Measurements from ENCODE around the gene FBXO27. TPM values are rescaled to one million over a fixed set of nuclear protein-coding genes. Genes with fewer than 3 reads are reported as not detected.

FBXO27 gene
- total RNA-seq, 1 experiment from 2014 or later: 18.9 TPM

DNA sequence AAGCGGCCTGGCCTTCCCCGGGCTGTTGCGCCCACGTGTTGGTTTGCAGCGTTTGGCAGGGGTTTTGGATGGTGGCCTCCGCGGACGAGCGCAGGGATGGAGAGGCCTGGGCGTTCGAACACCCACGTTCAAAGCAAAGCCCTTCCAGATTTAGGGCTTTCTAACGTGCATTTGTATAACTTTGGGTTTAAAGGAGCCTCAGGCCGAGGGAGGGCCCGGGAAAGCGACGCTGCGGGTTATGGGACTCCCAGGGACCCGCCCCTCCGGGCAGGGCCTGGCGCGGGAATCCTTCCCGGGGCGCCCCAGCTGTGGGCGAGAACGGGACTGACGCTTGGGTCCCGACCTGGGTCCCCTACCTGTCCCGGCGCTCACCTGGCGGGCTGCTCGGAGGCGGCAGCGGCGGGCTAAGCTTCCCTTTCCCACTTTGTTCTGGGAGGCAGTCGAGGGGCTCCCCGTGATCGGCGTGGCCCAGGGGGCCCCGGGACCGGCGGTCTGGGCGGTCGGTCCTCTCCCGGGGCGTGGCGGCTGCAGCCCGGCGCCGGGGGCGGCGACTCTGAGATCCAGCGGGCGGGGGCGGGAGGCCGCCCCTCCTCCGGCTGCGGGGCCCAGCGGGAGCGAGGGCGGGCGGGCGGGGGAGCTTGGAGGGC lies 57.0 kb downstream of the FBXO27 start, which contains the start of gene FBXO17 (continued):
- TF ChIP-seq TCF7 (CRISPR knock-in tag; IDR thresholded peaks at IDR 0.05; ENCODE audit: low read depth) (no peak), ZNF263 (CRISPR knock-in tag; IDR thresholded peaks at IDR 0.05; ENCODE audit: low read depth) (no peak), JUN (CRISPR knock-in tag; IDR thresholded peaks at IDR 0.05) (no peak), SMAD3 (CRISPR knock-in tag; IDR thresholded peaks at IDR 0.05; ENCODE audit: borderline replicate concordance) (no peak), ZNF138 (CRISPR knock-in tag; conservative IDR thresholded peaks at IDR 0.05) (no peak), ZNF423 (CRISPR knock-in tag; IDR thresholded peaks at IDR 0.05) (peak; percentile 72), HMGA2 (CRISPR knock-in tag; IDR thresholded peaks at IDR 0.05) (no peak), NR2C2 (CRISPR knock-in tag; IDR thresholded peaks at IDR 0.05) (no peak)
- TF ChIP-seq, protein P1, sequence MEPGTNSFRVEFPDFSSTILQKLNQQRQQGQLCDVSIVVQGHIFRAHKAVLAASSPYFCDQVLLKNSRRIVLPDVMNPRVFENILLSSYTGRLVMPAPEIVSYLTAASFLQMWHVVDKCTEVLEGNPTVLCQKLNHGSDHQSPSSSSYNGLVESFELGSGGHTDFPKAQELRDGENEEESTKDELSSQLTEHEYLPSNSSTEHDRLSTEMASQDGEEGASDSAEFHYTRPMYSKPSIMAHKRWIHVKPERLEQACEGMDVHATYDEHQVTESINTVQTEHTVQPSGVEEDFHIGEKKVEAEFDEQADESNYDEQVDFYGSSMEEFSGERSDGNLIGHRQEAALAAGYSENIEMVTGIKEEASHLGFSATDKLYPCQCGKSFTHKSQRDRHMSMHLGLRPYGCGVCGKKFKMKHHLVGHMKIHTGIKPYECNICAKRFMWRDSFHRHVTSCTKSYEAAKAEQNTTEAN (CRISPR knock-in tag; IDR thresholded peaks at IDR 0.05): peak; percentile 28; the same call in 1 of the 2 replicates
- TF ChIP-seq, protein P2, sequence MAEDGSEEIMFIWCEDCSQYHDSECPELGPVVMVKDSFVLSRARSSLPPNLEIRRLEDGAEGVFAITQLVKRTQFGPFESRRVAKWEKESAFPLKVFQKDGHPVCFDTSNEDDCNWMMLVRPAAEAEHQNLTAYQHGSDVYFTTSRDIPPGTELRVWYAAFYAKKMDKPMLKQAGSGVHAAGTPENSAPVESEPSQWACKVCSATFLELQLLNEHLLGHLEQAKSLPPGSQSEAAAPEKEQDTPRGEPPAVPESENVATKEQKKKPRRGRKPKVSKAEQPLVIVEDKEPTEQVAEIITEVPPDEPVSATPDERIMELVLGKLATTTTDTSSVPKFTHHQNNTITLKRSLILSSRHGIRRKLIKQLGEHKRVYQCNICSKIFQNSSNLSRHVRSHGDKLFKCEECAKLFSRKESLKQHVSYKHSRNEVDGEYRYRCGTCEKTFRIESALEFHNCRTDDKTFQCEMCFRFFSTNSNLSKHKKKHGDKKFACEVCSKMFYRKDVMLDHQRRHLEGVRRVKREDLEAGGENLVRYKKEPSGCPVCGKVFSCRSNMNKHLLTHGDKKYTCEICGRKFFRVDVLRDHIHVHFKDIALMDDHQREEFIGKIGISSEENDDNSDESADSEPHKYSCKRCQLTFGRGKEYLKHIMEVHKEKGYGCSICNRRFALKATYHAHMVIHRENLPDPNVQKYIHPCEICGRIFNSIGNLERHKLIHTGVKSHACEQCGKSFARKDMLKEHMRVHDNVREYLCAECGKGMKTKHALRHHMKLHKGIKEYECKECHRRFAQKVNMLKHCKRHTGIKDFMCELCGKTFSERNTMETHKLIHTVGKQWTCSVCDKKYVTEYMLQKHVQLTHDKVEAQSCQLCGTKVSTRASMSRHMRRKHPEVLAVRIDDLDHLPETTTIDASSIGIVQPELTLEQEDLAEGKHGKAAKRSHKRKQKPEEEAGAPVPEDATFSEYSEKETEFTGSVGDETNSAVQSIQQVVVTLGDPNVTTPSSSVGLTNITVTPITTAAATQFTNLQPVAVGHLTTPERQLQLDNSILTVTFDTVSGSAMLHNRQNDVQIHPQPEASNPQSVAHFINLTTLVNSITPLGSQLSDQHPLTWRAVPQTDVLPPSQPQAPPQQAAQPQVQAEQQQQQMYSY (CRISPR knock-in tag; IDR thresholded peaks at IDR 0.05): no peak

DNA sequence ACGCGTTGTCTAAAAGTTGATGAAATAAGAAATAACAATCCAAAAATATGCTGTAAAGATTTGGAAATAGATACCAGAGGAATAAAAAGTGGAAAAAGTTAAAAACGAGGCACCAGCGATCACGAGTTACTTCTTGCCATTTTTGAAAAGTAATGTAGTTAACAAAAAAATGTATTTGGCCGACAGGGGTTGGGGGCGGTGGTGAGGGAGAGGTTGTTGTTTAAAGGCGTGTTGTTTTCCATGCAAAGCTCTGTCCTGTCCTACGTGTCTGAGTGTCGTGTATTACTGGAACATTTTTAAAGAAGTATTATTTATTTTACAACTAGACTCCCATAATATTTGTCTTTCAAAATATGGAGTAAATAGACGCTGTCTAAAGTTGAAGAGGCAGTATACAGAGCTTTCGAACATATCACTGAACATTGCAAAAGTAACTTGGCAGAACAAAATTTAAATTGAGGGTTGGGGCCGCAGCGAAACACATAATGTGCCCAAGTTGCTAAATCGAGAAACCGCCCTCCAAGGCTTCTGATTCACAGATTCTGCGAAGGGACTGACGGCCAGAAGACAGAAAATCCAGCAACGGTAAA lies 57.6 kb downstream of the FBXO27 start:
- Mint-ChIP-seq H3K9me3 (peaks cover under 1% of the 10 kb centered on the region; the same call in 1 of the 2 replicates), H3K27ac (peak overlapping the region; percentile 55), H3K4me3 (peak overlapping the region; percentile 84), H3K27me3 (ENCODE audit: low read depth) (no peaks in the 10 kb centered on the region), H3K4me1 (peaks cover 15% of the 10 kb centered on the region), H3K36me3 (peaks cover 9% of the 10 kb centered on the region; the same call in 1 of the 2 replicates)
- ATAC-seq: no peak
- no peak for DNase-seq (ENCODE audit: low spot score)
- ChIA-PET POLR2A (interaction anchor here (1.4 kb wide), 1 partner anchor 44 kb away, joined by 4 read pairs; the partner anchor contains the start of genes MRPS12 and SARS2), CTCF (interaction anchor here (0.6 to 4.5 kb wide), 10 partner anchors 13 to 1169 kb away, joined by 3 to 55 read pairs (median 14); partner anchors contain the start of genes FBXO27, MRPS12 and SARS2)
- TF ChIP-seq ZNF396 (CRISPR knock-in tag; IDR thresholded peaks at IDR 0.05; ENCODE audit: borderline replicate concordance): no peak
- no peak for TF ChIP-seq RELA (CRISPR knock-in tag; IDR thresholded peaks at IDR 0.05; ENCODE audit: borderline replicate concordance)
- TF ChIP-seq ZBTB21 (CRISPR knock-in tag; IDR thresholded peaks at IDR 0.05; ENCODE audit: borderline replicate concordance): no peak
- TF ChIP-seq GRHL2 (CRISPR knock-in tag; IDR thresholded peaks at IDR 0.05; ENCODE audit: insufficient replicate concordance, severe bottlenecking): no peak
- no peak for TF ChIP-seq IRF2 (CRISPR knock-in tag; IDR thresholded peaks at IDR 0.05; ENCODE audit: borderline replicate concordance, low read depth)
- no peak for TF ChIP-seq NR1H2 (CRISPR knock-in tag; IDR thresholded peaks at IDR 0.05)
- no peak for TF ChIP-seq EMX1 (CRISPR knock-in tag; IDR thresholded peaks at IDR 0.05)
- TF ChIP-seq NR2C2 (CRISPR knock-in tag; IDR thresholded peaks at IDR 0.05): no peak
- TF ChIP-seq, protein P3, sequence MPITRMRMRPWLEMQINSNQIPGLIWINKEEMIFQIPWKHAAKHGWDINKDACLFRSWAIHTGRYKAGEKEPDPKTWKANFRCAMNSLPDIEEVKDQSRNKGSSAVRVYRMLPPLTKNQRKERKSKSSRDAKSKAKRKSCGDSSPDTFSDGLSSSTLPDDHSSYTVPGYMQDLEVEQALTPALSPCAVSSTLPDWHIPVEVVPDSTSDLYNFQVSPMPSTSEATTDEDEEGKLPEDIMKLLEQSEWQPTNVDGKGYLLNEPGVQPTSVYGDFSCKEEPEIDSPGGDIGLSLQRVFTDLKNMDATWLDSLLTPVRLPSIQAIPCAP (CRISPR knock-in tag; IDR thresholded peaks at IDR 0.05): no peak
- TF ChIP-seq, protein P2 (CRISPR knock-in tag; IDR thresholded peaks at IDR 0.05): no peak
- TF ChIP-seq, protein P4, sequence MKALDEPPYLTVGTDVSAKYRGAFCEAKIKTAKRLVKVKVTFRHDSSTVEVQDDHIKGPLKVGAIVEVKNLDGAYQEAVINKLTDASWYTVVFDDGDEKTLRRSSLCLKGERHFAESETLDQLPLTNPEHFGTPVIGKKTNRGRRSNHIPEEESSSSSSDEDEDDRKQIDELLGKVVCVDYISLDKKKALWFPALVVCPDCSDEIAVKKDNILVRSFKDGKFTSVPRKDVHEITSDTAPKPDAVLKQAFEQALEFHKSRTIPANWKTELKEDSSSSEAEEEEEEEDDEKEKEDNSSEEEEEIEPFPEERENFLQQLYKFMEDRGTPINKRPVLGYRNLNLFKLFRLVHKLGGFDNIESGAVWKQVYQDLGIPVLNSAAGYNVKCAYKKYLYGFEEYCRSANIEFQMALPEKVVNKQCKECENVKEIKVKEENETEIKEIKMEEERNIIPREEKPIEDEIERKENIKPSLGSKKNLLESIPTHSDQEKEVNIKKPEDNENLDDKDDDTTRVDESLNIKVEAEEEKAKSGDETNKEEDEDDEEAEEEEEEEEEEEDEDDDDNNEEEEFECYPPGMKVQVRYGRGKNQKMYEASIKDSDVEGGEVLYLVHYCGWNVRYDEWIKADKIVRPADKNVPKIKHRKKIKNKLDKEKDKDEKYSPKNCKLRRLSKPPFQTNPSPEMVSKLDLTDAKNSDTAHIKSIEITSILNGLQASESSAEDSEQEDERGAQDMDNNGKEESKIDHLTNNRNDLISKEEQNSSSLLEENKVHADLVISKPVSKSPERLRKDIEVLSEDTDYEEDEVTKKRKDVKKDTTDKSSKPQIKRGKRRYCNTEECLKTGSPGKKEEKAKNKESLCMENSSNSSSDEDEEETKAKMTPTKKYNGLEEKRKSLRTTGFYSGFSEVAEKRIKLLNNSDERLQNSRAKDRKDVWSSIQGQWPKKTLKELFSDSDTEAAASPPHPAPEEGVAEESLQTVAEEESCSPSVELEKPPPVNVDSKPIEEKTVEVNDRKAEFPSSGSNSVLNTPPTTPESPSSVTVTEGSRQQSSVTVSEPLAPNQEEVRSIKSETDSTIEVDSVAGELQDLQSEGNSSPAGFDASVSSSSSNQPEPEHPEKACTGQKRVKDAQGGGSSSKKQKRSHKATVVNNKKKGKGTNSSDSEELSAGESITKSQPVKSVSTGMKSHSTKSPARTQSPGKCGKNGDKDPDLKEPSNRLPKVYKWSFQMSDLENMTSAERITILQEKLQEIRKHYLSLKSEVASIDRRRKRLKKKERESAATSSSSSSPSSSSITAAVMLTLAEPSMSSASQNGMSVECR (CRISPR knock-in tag; IDR thresholded peaks at IDR 0.05; ENCODE audit: borderline replicate concordance): no peak
